HepG2 (cell line): ENCODE measurements around the gene ZNF384. TPM values are rescaled to one million over a fixed set of nuclear protein-coding genes. Genes with fewer than 3 reads are reported as not detected.

Experiments used
- HDAC1 ChIP-seq: sonication (generic); formaldehyde crosslinking; IDR thresholded peaks from 2 replicates; pipeline ENCODE4 v1.5.1; 2020; ENCODE audit warnings: mild to moderate bottlenecking, missing genetic modification reagents
- HNRNPH1 ChIP-seq: fragments of 200-400 bp; formaldehyde crosslinking; optimal IDR thresholded peaks from 2 replicates; pipeline ENCODE3; 2017; ENCODE audit warnings: mild to moderate bottlenecking, low read depth, low read length
- IKZF1 ChIP-seq: fragments of 450-650 bp; IDR thresholded peaks from 2 replicates; pipeline ENCODE4 v1.7.1; 2016
- JDP2 ChIP-seq: sonication (generic); formaldehyde crosslinking; IDR thresholded peaks from 2 replicates; pipeline ENCODE4 v1.8.1; 2022; ENCODE audit warnings: missing genetic modification reagents, borderline replicate concordance
- KAT7 ChIP-seq: IDR thresholded peaks from 2 replicates; pipeline ENCODE4 v1.6.1; 2018; ENCODE audit warnings: borderline replicate concordance, missing compliant biosample characterization
- NKX3-1 ChIP-seq: sonication (generic); formaldehyde crosslinking; IDR thresholded peaks from 2 replicates; pipeline ENCODE4 v1.5.0; 2020; ENCODE audit warnings: missing genetic modification reagents
- POLR2AphosphoS2 ChIP-seq: IDR thresholded peaks from 2 replicates; pipeline ENCODE4 v1.6.1; 2011; ENCODE audit warnings: low read depth, low read length, improper control_type of control experiment
- POLR2G ChIP-seq: fragments of 200-400 bp; formaldehyde crosslinking; IDR thresholded peaks from 2 replicates; pipeline ENCODE4 v1.6.1; 2018; ENCODE audit warnings: mild to moderate bottlenecking, low read depth, low read length, moderate library complexity
- RFX3 ChIP-seq: IDR thresholded peaks from 2 replicates; pipeline ENCODE4 v1.6.1; 2016; ENCODE audit warnings: missing biosample characterization, missing genetic modification reagents
- SMYD3 ChIP-seq: sonication (generic); formaldehyde crosslinking; IDR thresholded peaks from 2 replicates; pipeline ENCODE4 v1.8.1; 2023; ENCODE audit warnings: mild to moderate bottlenecking, missing genetic modification reagents
- TBL1XR1 ChIP-seq: fragments of 150-350 bp; IDR thresholded peaks from 2 replicates; pipeline ENCODE4 v1.6.1; 2014; ENCODE audit warnings: borderline replicate concordance, low read length; ENCODE audit not compliant: partially characterized antibody
- TCF12 ChIP-seq, 2 experiments: fragments of 450-650 bp in 1 of 2; sonication (generic) in 1 of 2; formaldehyde crosslinking in 1 of 2; IDR thresholded peaks; 2 replicates each; pipeline versions ENCODE4 v1.6.1 to v1.8.0; 2017 to 2022; ENCODE audit warnings: antibody characterized with exemption in 1 of 2, mild to moderate bottlenecking in 1 of 2, missing genetic modification reagents in 1 of 2, moderate library complexity in 1 of 2
- TCF7 ChIP-seq: sonication (generic); IDR thresholded peaks from 2 replicates; pipeline ENCODE4 v1.6.1; 2016; ENCODE audit warnings: antibody characterized with exemption, low read depth
- ZBTB3 ChIP-seq: sonication (generic); formaldehyde crosslinking; IDR thresholded peaks from 2 replicates; pipeline ENCODE4 v1.4.0; 2020; ENCODE audit warnings: low read depth, mild to moderate bottlenecking, moderate library complexity, missing genetic modification reagents, borderline replicate concordance
- ZNF124 ChIP-seq: sonication (generic); formaldehyde crosslinking; IDR thresholded peaks from 2 replicates; pipeline ENCODE4 v1.4.0; 2020; ENCODE audit warnings: missing genetic modification reagents
- ZNF33A ChIP-seq: sonication (generic); formaldehyde crosslinking; IDR thresholded peaks from 2 replicates; pipeline ENCODE4 v1.5.1; 2020; ENCODE audit warnings: missing genetic modification reagents, mild to moderate bottlenecking, moderate library complexity, borderline replicate concordance
- ZNF460 ChIP-seq: sonication (generic); formaldehyde crosslinking; IDR thresholded peaks from 2 replicates; pipeline ENCODE4 v1.5.1; 2020; ENCODE audit warnings: missing genetic modification reagents, mild to moderate bottlenecking, borderline replicate concordance
- ZNF468 ChIP-seq: sonication (generic); formaldehyde crosslinking; IDR thresholded peaks from 2 replicates; pipeline ENCODE4 v1.8.0; 2022; ENCODE audit warnings: mild to moderate bottlenecking, moderate library complexity, missing genetic modification reagents
- ZNF570 ChIP-seq: sonication (generic); formaldehyde crosslinking; IDR thresholded peaks from 2 replicates; pipeline ENCODE4 v1.4.0; 2020; ENCODE audit warnings: mild to moderate bottlenecking, missing genetic modification reagents, borderline replicate concordance
- ZNF674 ChIP-seq: sonication (generic); formaldehyde crosslinking; IDR thresholded peaks from 2 replicates; pipeline ENCODE4 v1.5.0; 2020; ENCODE audit warnings: low read depth, mild to moderate bottlenecking, missing genetic modification reagents
- ZNF720 ChIP-seq: sonication (generic); formaldehyde crosslinking; IDR thresholded peaks from 2 replicates; pipeline ENCODE4 v1.4.0; 2020; ENCODE audit warnings: missing genetic modification reagents
- ZNF761 ChIP-seq: sonication (generic); formaldehyde crosslinking; conservative IDR thresholded peaks from 2 replicates; pipeline ENCODE4 v1.4.0; 2020; ENCODE audit warnings: mild to moderate bottlenecking, missing genetic modification reagents
- ZNF788 ChIP-seq: sonication (generic); formaldehyde crosslinking; IDR thresholded peaks from 2 replicates; pipeline ENCODE4 v1.5.0; 2020; ENCODE audit warnings: mild to moderate bottlenecking, missing genetic modification reagents, borderline replicate concordance
- polyA plus RNA-seq, 8 experiments: library from polyadenylated mRNA; depleted of rRNA in 3 of 8; stranded (reverse) in 7 of 8; unstranded in 1 of 8; fragments of >200 nt; fragmentation: Illumina TruSeq in 4 of 8; extraction: Trizol in 4 of 8; gene quantifications; 2 replicates each; pipeline versions ENCODE4 v1.2.1 to v1.2.3, GENCODE V29; 2011 to 2016; ENCODE audit warnings: low read depth in 4 of 8, missing spikeins in 1 of 8, mixed read lengths in 1 of 8; ENCODE audit not compliant: insufficient read depth in 1 of 8
- total RNA-seq, 5 experiments: library from RNA; depleted of rRNA; stranded (reverse); fragments of >200 nt; fragmentation: Illumina TruSeq; extraction: Trizol; gene quantifications; 2 replicates each; pipeline ENCODE4 v1.2.3, GENCODE V29; 2016; ENCODE audit warnings: low read depth in 1 of 5
- TF ChIP-seq, protein P1 (sequence below): IDR thresholded peaks from 2 replicates; pipeline ENCODE4 v1.6.1; 2016; ENCODE audit warnings: missing compliant biosample characterization, missing genetic modification reagents, borderline replicate concordance
- TF ChIP-seq, protein P2 (sequence below): sonication (generic); formaldehyde crosslinking; IDR thresholded peaks from 2 replicates; pipeline ENCODE4 v1.8.0; 2022; ENCODE audit warnings: missing genetic modification reagents, mild to moderate bottlenecking, inconsistent platforms, borderline replicate concordance
- TF ChIP-seq, protein P3 (sequence below): IDR thresholded peaks from 2 replicates; pipeline ENCODE4 v1.6.1; 2016; ENCODE audit warnings: low read depth, borderline replicate concordance
- TF ChIP-seq, protein P4 (sequence below): sonication (generic); IDR thresholded peaks from 2 replicates; pipeline ENCODE4 v1.6.1; 2016; ENCODE audit warnings: low read depth, borderline replicate concordance

Gene ZNF384
- total and polyA plus RNA-seq, 2 of the 13 experiments (the other 11 are each of a cell fraction or from before 2014, with no cell fraction given): 23.6 to 55.3 TPM

DNA sequence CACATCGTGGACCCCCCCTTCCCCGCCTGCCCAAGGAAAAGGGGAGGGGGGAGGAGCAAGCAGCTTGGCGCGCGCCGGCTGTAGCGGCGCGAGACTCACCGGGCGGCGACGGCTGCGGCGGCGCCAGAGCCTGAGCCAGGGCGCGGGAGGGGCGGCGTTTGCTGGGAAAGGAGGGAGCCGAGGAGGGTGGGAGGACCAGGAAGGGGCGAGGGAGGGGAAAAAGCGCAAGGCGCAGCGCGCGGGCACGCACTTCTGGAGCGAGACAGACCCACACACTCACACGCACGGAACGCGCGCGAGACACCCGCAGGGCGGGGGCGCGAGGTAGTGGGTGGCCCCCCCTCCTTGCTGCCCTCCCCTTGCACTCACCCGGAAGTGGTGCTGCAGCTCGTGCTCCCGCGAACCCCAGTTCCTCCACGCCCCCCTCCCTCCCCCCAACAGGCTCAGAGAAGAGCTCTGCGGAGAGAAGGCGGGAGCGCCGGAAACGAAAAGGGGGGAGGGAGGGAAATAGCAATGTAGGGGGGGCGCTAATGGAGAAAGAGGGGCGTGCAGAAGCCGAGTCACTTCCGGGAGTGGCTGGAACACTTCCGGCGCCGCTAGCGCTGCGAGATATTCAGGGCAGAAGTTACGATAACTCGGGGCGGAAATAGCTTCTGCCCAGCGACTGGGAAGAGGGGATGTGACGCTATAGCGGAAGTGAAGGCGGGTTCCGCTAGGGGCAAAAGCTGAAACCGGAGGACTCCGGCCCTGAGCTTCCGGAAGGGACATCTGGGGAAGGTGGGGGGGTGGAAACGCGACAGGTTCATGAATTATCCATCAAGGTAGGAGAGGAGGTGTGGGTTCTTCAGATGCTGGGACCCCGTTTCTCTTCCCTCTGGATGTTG is at the start of gene ZNF384 (continued):
- TF ChIP-seq POLR2G (peak; percentile 69), KAT7 (no peak), ZBTB3 (CRISPR knock-in tag) (no peak), SMYD3 (CRISPR knock-in tag) (0 out of 2 replicates have a peak, but pooled peaks have one; percentile 46), ZNF788 (CRISPR knock-in tag) (peak; percentile 66), ZNF33A (CRISPR knock-in tag) (no peak), POLR2AphosphoS2 (no peak), TCF7 (no peak), TBL1XR1 (no peak), ZNF570 (no peak), ZNF124 (CRISPR knock-in tag) (no peak), HNRNPH1 (peak; percentile 54), ZNF460 (CRISPR knock-in tag) (0 out of 2 replicates have a peak, but pooled peaks have one; percentile 13), ZNF468 (CRISPR knock-in tag) (0 out of 2 replicates have a peak, but pooled peaks have one; percentile 78), JDP2 (CRISPR knock-in tag) (no peak; the same call in 1 of the 2 replicates), IKZF1 (no peak), NKX3-1 (no peak), TCF12 (IDR thresholded peaks at IDR 0.05) (no peak), TCF12 (CRISPR knock-in tag; IDR thresholded peaks at IDR 0.05) (peak; percentile 80), RFX3 (CRISPR knock-in tag) (no peak), ZNF674 (CRISPR knock-in tag) (no peak), HDAC1 (CRISPR knock-in tag) (peak; percentile 15), ZNF761 (CRISPR knock-in tag) (0 out of 2 replicates have a peak, but pooled peaks have one; percentile 5), ZNF720 (CRISPR knock-in tag) (no peak)
- TF ChIP-seq, protein P1, sequence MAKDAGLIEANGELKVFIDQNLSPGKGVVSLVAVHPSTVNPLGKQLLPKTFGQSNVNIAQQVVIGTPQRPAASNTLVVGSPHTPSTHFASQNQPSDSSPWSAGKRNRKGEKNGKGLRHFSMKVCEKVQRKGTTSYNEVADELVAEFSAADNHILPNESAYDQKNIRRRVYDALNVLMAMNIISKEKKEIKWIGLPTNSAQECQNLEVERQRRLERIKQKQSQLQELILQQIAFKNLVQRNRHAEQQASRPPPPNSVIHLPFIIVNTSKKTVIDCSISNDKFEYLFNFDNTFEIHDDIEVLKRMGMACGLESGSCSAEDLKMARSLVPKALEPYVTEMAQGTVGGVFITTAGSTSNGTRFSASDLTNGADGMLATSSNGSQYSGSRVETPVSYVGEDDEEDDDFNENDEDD: peak; percentile 38
- TF ChIP-seq, protein P2, sequence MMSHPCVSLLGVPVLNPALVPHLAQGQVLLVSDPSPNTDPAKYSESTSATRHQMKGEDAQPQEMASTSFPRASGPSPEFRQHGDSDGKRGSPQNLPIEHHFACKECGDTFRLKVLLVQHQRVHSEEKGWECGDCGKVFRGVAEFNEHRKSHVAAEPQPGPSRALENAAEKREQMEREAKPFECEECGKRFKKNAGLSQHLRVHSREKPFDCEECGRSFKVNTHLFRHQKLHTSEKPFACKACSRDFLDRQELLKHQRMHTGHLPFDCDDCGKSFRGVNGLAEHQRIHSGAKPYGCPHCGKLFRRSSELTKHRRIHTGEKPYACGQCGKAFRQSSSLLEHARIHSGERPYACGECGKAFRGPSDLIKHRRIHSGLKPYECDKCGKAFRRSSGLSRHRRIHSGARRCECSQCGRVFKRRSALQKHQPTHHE (CRISPR knock-in tag): no peak
- TF ChIP-seq, protein P3, sequence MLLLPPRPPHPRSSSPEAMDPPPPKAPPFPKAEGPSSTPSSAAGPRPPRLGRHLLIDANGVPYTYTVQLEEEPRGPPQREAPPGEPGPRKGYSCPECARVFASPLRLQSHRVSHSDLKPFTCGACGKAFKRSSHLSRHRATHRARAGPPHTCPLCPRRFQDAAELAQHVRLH: 0 out of 2 replicates have a peak, but pooled peaks have one; percentile 48
- TF ChIP-seq, protein P4, sequence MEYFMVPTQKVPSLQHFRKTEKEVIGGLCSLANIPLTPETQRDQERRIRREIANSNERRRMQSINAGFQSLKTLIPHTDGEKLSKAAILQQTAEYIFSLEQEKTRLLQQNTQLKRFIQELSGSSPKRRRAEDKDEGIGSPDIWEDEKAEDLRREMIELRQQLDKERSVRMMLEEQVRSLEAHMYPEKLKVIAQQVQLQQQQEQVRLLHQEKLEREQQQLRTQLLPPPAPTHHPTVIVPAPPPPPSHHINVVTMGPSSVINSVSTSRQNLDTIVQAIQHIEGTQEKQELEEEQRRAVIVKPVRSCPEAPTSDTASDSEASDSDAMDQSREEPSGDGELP: peak; percentile 42; the same call in 1 of the 2 replicates
